H9 (cell line): ENCODE results near the gene VMAC. TPM values are rescaled to one million over a fixed set of nuclear protein-coding genes. Genes with fewer than 3 reads are reported as not detected.
A peak's percentile ranks its signal among the peaks of the same experiment; 100 is the strongest.
"Not testable (repeated sequence)": the region's sequence is repeated elsewhere in the genome, so short reads cannot be mapped to it uniquely, and the experiment has no call there.

Experiments used
- DNase-seq: peaks from one replicate; pipeline ENCODE4 v3.0.0-alpha.2; 2017
- H2AFZ ChIP-seq: one replicate; pipeline ENCODE4 v1.6.1; 2013; ENCODE audit warnings: mild to moderate bottlenecking, low read length, control low read depth, moderate library complexity
- H2AK5ac ChIP-seq: 2 replicates; pipeline ENCODE4 v1.6.1; 2013; ENCODE audit warnings: low read length, control low read depth, mixed read lengths; ENCODE audit not compliant: insufficient read length
- H2BK120ac ChIP-seq: one replicate; pipeline ENCODE4 v1.6.1; 2013; ENCODE audit warnings: low read depth, mild to moderate bottlenecking, low read length, control low read depth, inconsistent platforms; ENCODE audit not compliant: poor library complexity, severe bottlenecking
- H2BK12ac ChIP-seq: 2 replicates; pipeline ENCODE4 v1.6.1; 2013; ENCODE audit warnings: low read length, control low read depth, mixed read lengths, low read depth; ENCODE audit not compliant: insufficient read length
- H2BK15ac ChIP-seq: 2 replicates; pipeline ENCODE4 v1.6.1; 2013; ENCODE audit warnings: low read depth, low read length, control low read depth
- H2BK20ac ChIP-seq: one replicate; pipeline ENCODE4 v1.6.1; 2013; ENCODE audit warnings: low read depth, mild to moderate bottlenecking, low read length, control low read depth, inconsistent platforms; ENCODE audit not compliant: poor library complexity, severe bottlenecking
- H2BK5ac ChIP-seq: 2 replicates; pipeline ENCODE4 v1.6.1; 2013; ENCODE audit warnings: low read length, control low read depth, mixed read lengths; ENCODE audit not compliant: insufficient read length
- H3K14ac ChIP-seq: 2 replicates; pipeline ENCODE4 v1.6.1; 2013; ENCODE audit warnings: low read length, control low read depth; ENCODE audit not compliant: insufficient read depth
- H3K18ac ChIP-seq: 2 replicates; pipeline ENCODE4 v1.6.1; 2013; ENCODE audit warnings: low read depth, mild to moderate bottlenecking, mixed read lengths, low read length, control low read depth; ENCODE audit not compliant: insufficient read length
- H3K23ac ChIP-seq: 2 replicates; pipeline ENCODE4 v1.6.1; 2013; ENCODE audit warnings: low read length, control low read depth, mixed read lengths, low read depth; ENCODE audit not compliant: insufficient read length
- H3K23me2 ChIP-seq: 2 replicates; pipeline ENCODE4 v1.6.1; 2013; ENCODE audit warnings: low read depth, mild to moderate bottlenecking, mixed read lengths, low read length, control low read depth; ENCODE audit not compliant: insufficient read length, poor library complexity, severe bottlenecking
- H3K27ac ChIP-seq: 2 replicates; pipeline ENCODE4 v1.5.1; 2013; ENCODE audit warnings: low read length, control low read depth, mixed read lengths, low read depth; ENCODE audit not compliant: insufficient read length
- H3K27me3 ChIP-seq: 2 replicates; pipeline ENCODE4 v1.6.1; 2013; ENCODE audit warnings: low read length, control low read depth, inconsistent platforms; ENCODE audit not compliant: insufficient read depth
- H3K4ac ChIP-seq: 2 replicates; pipeline ENCODE4 v1.6.1; 2013; ENCODE audit warnings: low read depth, mild to moderate bottlenecking, control low read depth, inconsistent platforms, low read length, moderate library complexity
- H3K4me1 ChIP-seq: 2 replicates; pipeline ENCODE4 v1.6.1; 2013; ENCODE audit warnings: low read length, control low read depth, inconsistent platforms; ENCODE audit not compliant: insufficient read depth
- H3K4me2 ChIP-seq: 2 replicates; pipeline ENCODE4 v1.6.1; 2013; ENCODE audit warnings: low read length, control low read depth, mixed read lengths; ENCODE audit not compliant: insufficient read length, insufficient read depth
- H3K56ac ChIP-seq: 2 replicates; pipeline ENCODE4 v1.6.1; 2013; ENCODE audit warnings: low read depth, mild to moderate bottlenecking, mixed read lengths, low read length, control low read depth; ENCODE audit not compliant: insufficient read length
- H3K79me1 ChIP-seq: 2 replicates; pipeline ENCODE4 v1.6.1; 2013; ENCODE audit warnings: low read depth, mild to moderate bottlenecking, moderate library complexity, low read length, control low read depth, inconsistent platforms; ENCODE audit not compliant: insufficient read depth, poor library complexity, severe bottlenecking
- H3K79me2 ChIP-seq: 2 replicates; pipeline ENCODE4 v1.6.1; 2013; ENCODE audit warnings: low read length, control low read depth, inconsistent platforms; ENCODE audit not compliant: insufficient read depth
- H3K9ac ChIP-seq: 2 replicates; pipeline ENCODE4 v1.6.1; 2013; ENCODE audit warnings: low read length, control low read depth, mixed read lengths; ENCODE audit not compliant: insufficient read length; ENCODE audit errors: extremely low read depth
- H3K9me3 ChIP-seq: one replicate; pipeline ENCODE4 v1.6.1; 2013; ENCODE audit warnings: low read depth, low read length, inconsistent platforms; ENCODE audit not compliant: control insufficient read depth
- H3T11ph ChIP-seq: one replicate; pipeline ENCODE4 v1.6.1; 2013; ENCODE audit warnings: mild to moderate bottlenecking, low read length, control low read depth, inconsistent platforms
- H4K20me1 ChIP-seq: one replicate; pipeline ENCODE4 v1.6.1; 2013; ENCODE audit not compliant: control insufficient read depth, insufficient read length, insufficient read depth
- H4K5ac ChIP-seq: 2 replicates; pipeline ENCODE4 v1.6.1; 2013; ENCODE audit warnings: low read depth, mild to moderate bottlenecking, mixed read lengths, low read length, control low read depth; ENCODE audit not compliant: insufficient read length
- H4K8ac ChIP-seq: replicated peaks from 2 replicates; pipeline ENCODE4 v1.6.1; 2013; ENCODE audit warnings: low read length, control low read depth, mixed read lengths, low read depth; ENCODE audit not compliant: insufficient read length
- H4K91ac ChIP-seq: 2 replicates; pipeline ENCODE4 v1.6.1; 2013; ENCODE audit warnings: low read depth, mild to moderate bottlenecking, moderate library complexity, mixed read lengths, low read length, control low read depth; ENCODE audit not compliant: insufficient read length
- H3K27ac Mint-ChIP-seq, 3 experiments: 2 replicates in 2 of 3; 3 replicates in 1 of 3; pipeline ENCODE4 v1.8.0; 2020 to 2021; ENCODE audit warnings: mixed read lengths in 3 of 3, mild to moderate bottlenecking in 1 of 3, moderate library complexity in 1 of 3
- H3K27me3 Mint-ChIP-seq: 2 replicates; pipeline ENCODE4 v1.8.0; 2021; ENCODE audit warnings: low read depth, mild to moderate bottlenecking, moderate library complexity, mixed read lengths
- H3K36me3 Mint-ChIP-seq, 3 experiments: 2 replicates in 2 of 3; 3 replicates in 1 of 3; pipeline ENCODE4 v1.8.0; 2020 to 2021; ENCODE audit warnings: low read depth in 3 of 3, mixed read lengths in 3 of 3; ENCODE audit not compliant: insufficient read depth in 1 of 3
- H3K4me1 Mint-ChIP-seq, 2 experiments: 2 replicates each; pipeline ENCODE4 v1.8.0; 2020; ENCODE audit warnings: mixed read lengths in 2 of 2
- H3K4me3 Mint-ChIP-seq, 2 experiments: 2 replicates in 1 of 2; 3 replicates in 1 of 2; pipeline ENCODE4 v1.8.0; 2020 to 2021; ENCODE audit warnings: mild to moderate bottlenecking in 2 of 2, mixed read lengths in 2 of 2, moderate library complexity in 1 of 2
- H3K9me3 Mint-ChIP-seq, 2 experiments: 2 replicates in 1 of 2; 3 replicates in 1 of 2; pipeline ENCODE4 v1.8.0; 2020; ENCODE audit warnings: mild to moderate bottlenecking in 2 of 2, mixed read lengths in 2 of 2, moderate library complexity in 1 of 2
- WGBS: extraction: QIAGEN DNeasy Blood & Tissue Kit; methylation state at CpG from one replicate; pipeline ENCODE4 v1.1.7; 2013; ENCODE audit warnings: missing lambda C conversion rate, low lambda C conversion rate, mixed read lengths; ENCODE audit not compliant: insufficient read length; ENCODE audit errors: extremely low coverage; 5-methylcytosine and 5-hydroxymethylcytosine counted together
- total RNA-seq: library from RNA; stranded (reverse); gene quantifications from 2 replicates; pipeline ENCODE4 v1.2.1, GENCODE V29; 2021
- TF ChIP-seq, protein P1 (sequence below): fragments of 200-600 bp; sonication (generic); conservative IDR thresholded peaks from 3 replicates; pipeline ENCODE4 v1.8.0; 2021; ENCODE audit warnings: antibody characterized with exemption, mild to moderate bottlenecking

The VMAC gene
- total RNA-seq, 1 experiment from 2014 or later: 2.2 TPM

GRCh38 chr19:5882421-5882968 lies 22.2 kb upstream of the VMAC start:
- no peak overlapping the region for H2AFZ ChIP-seq

DNA sequence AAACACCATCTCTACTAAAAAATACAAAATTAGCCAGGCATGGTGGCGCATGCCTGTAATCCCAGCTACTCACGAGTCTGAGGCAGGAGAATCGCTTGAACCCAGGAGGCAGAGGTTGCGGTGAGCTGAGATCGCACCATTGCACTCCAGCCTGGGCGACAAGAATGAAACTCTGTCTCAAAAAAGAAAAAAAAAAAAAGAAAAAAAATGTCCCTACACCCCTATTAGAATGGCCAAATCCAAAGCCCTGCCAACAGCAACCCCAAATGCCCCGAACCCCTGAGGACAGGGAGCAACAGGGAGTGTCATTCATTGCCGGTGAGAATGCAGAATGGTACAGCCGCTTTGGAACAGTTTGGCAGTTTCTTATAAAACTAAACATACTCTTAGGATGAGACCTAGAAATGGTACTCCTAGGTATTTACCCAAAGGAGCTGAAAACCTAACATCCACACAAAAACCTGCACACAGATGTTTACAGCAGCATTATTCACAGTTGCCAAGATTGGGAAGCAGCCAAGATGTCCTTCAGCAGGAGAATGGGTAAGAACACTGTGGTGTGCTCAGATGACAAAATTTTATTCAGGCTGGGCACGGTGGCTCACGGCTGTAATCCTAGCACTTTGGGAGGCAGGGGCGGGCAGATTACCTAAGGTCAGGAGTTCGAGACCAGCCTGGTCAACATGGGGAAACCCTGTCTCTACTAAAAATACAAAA lies 21.4 kb upstream of the VMAC start:
- not testable (repeated sequence) for H4K8ac ChIP-seq, H3K18ac ChIP-seq, H3T11ph ChIP-seq, H2BK12ac ChIP-seq, H3K9me3 Mint-ChIP-seq, H3K56ac ChIP-seq, H3K9ac ChIP-seq, H3K36me3 Mint-ChIP-seq, H4K20me1 ChIP-seq, H3K79me1 ChIP-seq, H3K14ac ChIP-seq, H3K79me2 ChIP-seq, H3K23ac ChIP-seq, H2BK120ac ChIP-seq, H3K27me3 ChIP-seq, DNase-seq, H4K5ac ChIP-seq, H4K91ac ChIP-seq, H2BK20ac ChIP-seq, H2BK5ac ChIP-seq, H2AK5ac ChIP-seq, H3K4ac ChIP-seq, H3K23me2 ChIP-seq, H2AFZ ChIP-seq, H3K27ac Mint-ChIP-seq, H3K27ac ChIP-seq, H3K4me3 Mint-ChIP-seq, H3K9me3 ChIP-seq, H3K4me1 ChIP-seq, H3K4me2 ChIP-seq, H2BK15ac ChIP-seq
- no CpG with 5 or more reads among the region's 13 CpGs for WGBS
- H3K27me3 Mint-ChIP-seq: peaks cover 34% of the 10 kb centered on the region
- peaks cover 13 to 23% of the 10 kb centered on the region in 2 experiments for H3K4me1 Mint-ChIP-seq

More at GRCh38 chr19:5882421-5882968, 22.2 kb upstream of the VMAC start:
- Mint-ChIP-seq H3K4me1 (peaks cover 13 to 23% of the 10 kb centered on the region in 2 experiments), H3K9me3 (no peaks in the 10 kb centered on the region; a peak in 1 of 5 replicates), H3K27me3 (peaks cover 35% of the 10 kb centered on the region), H3K4me3 (no peak overlapping the region), H3K36me3 (no peaks in the 10 kb centered on the region), H3K27ac (peak overlapping the region in 2 of 3 experiments; percentile 29 to 53; a peak in 2 of 7 replicates)
- WGBS: no CpG with 5 or more reads among the region's 9 CpGs
- Histone ChIP-seq H3K23me2 (no peaks in the 10 kb centered on the region), H3K27ac (no peak overlapping the region), H3K4me2 (no peak overlapping the region), H4K8ac (no peak overlapping the region), H3K4me1 (no peaks in the 10 kb centered on the region), H3K79me2 (no peaks in the 10 kb centered on the region), H2BK12ac (no peak overlapping the region), H4K5ac (no peak overlapping the region), H3K56ac (no peak overlapping the region), H3K23ac (no peak overlapping the region), H3K9me3 (no peaks in the 10 kb centered on the region), H3K79me1 (no peaks in the 10 kb centered on the region), H3T11ph (no peak overlapping the region), H3K4ac (no peak overlapping the region), H2BK15ac (no peak overlapping the region), H3K27me3 (no peaks in the 10 kb centered on the region), H3K18ac (no peak overlapping the region), H2BK120ac (no peak overlapping the region), H3K14ac (no peak overlapping the region), H2BK5ac (no peak overlapping the region), H4K91ac (no peak overlapping the region), H4K20me1 (no peaks in the 10 kb centered on the region), H3K9ac (no peak overlapping the region), H2AK5ac (no peak overlapping the region), H2BK20ac (no peak overlapping the region)
- DNase-seq: no peak
- TF ChIP-seq, protein P1, sequence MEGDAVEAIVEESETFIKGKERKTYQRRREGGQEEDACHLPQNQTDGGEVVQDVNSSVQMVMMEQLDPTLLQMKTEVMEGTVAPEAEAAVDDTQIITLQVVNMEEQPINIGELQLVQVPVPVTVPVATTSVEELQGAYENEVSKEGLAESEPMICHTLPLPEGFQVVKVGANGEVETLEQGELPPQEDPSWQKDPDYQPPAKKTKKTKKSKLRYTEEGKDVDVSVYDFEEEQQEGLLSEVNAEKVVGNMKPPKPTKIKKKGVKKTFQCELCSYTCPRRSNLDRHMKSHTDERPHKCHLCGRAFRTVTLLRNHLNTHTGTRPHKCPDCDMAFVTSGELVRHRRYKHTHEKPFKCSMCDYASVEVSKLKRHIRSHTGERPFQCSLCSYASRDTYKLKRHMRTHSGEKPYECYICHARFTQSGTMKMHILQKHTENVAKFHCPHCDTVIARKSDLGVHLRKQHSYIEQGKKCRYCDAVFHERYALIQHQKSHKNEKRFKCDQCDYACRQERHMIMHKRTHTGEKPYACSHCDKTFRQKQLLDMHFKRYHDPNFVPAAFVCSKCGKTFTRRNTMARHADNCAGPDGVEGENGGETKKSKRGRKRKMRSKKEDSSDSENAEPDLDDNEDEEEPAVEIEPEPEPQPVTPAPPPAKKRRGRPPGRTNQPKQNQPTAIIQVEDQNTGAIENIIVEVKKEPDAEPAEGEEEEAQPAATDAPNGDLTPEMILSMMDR: no peak
